ENCODE measurements around the gene AHDC1.
"Not testable (repeated sequence)": the region's sequence is repeated elsewhere in the genome, so short reads cannot be mapped to it uniquely, and the experiment has no call there.

The AHDC1 gene

DNA sequence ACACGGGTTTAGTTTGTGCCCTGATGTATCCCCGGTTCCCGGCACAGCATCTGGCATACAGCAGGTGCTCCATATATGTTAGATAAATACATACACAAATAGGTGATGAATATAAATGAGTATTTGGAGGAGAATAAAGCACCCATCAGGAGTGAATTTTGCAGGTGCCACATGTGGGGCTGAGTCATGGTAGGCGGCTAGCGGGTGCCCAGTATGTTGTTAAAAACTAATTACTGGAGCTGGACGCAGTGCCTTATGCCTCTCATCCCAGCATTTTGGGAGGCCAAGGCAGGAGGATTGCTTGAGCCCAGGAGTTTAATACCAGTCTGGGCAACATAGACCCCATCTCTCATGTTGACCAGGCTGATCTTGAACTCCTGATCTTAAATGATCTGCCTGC is 97.2 kb downstream of the AHDC1 start:
- no peak for DNase-seq

DNA sequence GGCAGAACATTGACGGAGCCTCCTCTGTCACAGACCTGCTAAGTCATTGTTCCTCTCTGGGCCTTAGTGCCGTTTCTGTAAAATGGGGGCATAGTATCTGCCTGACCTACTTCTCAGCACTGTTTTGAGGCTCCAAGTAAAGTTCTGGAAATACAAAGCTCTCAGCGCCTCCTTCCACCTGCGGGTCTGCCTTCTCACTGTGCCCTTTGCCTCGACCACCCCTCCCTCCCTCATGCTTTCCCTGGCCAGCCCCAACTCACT is 98.6 kb downstream of the AHDC1 start:
- DNase-seq = no peak

DNA sequence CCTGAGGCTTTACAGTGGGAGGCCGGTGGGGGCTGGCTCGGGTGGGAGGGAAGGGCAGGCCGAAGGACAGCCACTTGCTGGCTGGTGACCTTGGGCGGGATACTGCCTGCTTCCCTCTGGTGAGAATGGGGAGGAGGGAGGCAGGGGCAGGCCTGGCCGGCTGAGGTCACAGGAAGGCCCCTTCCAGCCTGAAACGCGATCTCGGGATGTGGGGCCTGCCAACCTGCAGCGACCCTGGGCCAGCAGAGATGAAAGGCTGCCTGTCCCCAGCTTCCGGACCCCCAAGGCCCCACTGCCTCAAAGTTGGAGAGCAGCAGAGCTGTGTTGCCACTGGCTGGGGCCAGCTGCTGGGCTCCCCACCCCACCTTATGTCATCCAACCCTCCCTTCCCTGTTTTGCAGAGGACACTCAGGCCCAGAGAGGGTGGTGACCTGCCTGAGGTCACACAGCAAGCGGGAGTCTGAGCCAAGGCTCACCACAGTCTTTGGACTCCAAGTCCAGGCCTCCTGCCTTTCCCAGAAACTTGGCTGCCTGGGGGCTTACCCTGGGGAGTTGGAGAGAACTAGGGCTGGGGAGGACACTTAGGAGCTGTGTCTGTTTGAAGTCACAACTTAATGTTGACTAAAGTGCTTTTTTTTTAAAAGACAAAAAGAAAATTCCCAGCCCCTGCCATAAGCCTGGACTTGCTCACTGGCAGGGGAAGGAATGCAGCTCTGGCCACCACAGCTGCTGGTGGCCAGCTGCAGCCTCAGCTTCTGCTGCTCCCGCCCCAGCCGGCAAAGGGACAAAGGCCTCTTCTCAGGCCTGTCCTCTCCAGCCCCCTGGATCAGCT is 99.1 kb downstream of the AHDC1 start:
- DNase-seq = no peak

DNA sequence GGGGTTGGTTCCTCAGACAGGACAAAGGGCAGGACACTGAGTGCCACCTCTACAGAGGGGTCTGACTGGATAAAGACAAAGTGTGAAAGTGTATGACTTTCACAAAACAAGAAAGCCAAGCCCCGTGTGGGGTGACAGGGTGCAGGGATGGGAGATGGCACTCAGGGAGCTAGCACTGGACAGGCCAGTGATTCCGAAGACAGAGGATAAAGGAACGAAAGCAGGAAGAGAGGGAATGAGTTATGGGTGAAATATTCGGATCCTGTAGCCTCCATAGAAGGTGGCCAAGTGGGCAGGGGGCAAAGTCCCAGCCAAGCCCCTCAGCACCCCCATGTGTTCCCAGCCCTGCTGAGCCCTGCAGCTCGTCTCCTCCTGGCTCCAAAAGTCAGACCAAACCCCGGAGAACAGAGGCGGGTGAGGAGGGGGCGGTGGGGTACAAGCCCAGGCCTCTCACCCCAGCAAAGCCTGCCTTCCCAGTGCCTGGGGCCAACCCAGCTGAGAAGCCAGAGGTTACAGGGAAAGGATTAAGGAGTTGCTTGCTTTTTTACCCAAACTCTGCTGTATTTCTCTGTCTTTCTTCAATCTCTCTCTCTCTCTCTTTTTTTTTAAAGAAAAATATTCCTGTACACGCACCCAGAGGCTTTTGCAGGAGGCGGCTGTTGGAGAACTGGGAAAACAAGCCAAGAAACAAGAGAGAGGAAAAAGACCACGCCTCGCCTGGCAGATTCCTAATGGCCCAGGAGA is 99.9 kb downstream of the AHDC1 start:
- no peak for DNase-seq

DNA sequence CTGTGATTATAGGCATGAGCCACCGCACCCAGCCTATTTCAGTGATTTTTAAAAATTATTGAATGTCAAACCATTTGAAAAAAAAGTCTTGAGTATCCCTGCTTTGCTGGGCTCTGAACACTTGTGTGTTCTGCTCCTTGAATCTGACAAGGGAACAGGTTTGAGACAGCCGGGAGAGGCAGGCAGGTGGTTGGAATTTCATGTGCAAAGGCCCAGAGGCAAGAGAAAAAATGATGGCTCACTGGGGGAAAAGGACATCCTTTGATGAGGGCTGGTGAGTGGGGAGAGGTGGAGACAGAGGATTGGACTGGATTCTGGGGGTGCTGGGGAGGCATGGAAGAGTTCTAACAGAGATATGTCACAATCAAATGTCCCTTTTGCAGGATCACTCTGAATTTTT is 100.9 kb downstream of the AHDC1 start:
- no peak for DNase-seq

DNA sequence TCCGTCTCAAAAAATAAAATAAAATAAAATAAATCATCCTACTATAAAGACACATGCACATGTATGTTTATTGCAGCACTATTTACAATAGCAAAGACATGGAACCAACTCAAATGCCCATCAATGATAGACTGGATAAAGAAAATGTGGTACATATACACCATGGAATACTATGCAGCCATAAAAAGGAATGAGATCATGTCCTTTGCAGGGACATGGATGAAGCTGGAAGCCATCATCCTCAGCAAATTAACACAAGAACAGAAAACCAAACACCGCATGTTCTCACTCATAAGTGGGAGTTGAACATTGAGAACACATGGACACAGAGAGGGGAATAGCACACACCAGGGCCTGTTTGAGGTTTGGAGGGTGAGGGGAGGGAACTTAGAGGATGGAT is 102.8 kb downstream of the AHDC1 start:
- DNase-seq = not testable (repeated sequence)

DNA sequence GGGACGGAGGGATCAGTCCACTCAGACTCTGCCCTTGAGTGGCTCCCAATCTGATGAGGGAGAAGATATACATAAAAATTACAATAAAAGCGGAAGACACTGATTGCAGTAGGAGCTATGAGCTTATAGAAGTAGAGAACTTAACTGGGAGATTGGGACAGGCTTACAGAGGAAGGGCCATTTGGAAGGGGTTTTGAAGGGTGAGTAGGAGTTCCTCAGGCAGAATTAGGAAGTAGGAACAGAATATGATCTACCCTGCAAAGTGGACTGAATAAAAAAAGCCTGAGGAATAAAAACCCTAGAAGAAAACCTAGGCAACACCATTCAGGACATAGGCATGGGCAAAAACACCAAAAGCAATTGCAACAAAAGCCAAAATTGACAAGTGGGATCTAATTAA is 104.8 kb downstream of the AHDC1 start:
- DNase-seq = no peak

DNA sequence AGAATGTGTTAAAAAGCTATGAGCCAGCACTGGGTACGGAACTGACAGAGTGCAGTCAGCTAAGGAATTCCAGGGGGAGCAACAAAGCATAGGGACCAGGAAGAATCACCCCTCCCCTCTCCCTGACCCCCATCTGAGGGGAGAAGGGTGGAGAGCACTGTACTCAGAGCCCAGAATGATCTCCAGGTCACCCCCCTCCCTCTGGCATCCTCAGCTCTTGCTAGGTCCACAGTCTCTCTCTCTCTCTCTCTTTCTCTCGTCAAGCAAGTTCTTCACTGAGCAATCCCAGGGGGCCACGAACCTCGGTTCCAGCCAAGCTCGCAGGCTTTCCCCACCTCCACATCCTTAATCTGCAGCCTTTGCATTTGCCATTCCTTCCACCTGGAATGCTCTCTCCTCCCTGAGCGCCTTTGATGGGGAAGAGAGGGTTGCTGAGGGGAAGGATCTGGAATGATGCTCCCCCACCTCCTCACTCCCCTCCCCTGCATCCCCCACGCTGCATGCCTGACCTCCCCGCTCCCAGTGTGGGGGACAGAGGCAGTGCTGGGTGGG is 107.3 kb downstream of the AHDC1 start:
- no peak for DNase-seq

DNA sequence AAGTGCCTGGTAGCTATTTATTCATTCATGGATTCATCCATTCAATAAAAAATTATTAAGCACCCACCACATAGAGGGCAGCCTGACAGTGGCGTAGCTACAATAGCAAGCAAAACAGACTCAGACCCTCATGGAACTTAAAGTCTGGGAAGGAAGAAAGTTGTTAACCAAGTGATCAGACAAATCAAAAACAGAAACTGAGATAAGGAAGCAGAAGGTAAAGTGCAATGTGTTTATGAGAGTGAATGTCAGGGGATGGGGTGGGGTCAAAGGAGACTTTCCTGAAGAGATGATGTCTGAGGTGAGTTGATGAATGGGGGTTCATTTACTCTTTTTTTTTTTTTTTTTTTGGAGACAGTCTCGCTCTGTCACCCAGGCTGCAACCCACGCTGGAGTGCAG is 111.1 kb downstream of the AHDC1 start:
- no peak for DNase-seq

DNA sequence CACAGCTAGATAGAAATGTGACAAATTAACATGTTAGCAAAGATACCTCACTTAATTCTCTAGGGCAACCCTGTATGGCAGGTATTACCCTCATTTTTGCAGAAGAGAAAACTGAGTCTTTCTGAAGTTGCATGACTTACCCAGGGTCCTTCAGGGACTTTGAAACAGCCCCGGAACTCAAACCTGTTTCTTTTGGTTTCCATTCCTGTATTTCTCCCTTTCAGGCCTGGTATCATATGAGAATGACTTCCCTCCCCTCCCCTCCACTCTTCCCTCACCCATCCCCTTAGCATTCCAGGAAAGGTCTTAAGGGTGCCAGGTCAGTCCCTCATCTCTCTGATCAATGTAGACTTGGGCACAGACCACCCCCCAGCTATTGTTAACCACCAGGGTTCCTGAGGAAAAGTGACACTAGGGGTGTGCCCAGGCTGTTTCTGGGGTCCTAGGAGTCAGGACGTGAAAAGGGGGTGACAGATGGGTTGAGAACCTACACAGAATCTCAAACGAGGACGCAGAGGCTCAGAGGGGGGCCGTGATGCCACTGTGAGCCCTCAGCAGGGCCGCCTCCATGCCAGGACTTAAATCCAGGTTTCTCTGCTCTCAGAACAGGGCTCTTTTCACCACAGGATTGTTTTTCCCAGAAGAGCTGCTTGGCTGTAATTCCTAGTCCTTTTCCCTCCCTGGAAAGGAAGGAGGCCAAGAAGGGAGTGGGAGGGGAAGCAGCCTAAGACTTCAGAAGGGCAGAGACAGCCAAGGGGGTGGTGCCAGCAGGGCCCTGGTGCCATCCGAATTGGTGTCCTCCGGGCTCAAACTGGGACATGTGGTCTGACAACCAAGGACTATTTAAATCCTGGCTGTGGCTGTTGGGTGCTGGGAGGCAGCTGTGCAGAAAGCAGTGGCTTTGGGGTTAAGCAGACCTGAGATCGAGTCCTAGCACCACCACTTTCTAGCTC is 111.9 kb downstream of the AHDC1 start:
- peak; percentile 49 to 61 for DNase-seq

DNA sequence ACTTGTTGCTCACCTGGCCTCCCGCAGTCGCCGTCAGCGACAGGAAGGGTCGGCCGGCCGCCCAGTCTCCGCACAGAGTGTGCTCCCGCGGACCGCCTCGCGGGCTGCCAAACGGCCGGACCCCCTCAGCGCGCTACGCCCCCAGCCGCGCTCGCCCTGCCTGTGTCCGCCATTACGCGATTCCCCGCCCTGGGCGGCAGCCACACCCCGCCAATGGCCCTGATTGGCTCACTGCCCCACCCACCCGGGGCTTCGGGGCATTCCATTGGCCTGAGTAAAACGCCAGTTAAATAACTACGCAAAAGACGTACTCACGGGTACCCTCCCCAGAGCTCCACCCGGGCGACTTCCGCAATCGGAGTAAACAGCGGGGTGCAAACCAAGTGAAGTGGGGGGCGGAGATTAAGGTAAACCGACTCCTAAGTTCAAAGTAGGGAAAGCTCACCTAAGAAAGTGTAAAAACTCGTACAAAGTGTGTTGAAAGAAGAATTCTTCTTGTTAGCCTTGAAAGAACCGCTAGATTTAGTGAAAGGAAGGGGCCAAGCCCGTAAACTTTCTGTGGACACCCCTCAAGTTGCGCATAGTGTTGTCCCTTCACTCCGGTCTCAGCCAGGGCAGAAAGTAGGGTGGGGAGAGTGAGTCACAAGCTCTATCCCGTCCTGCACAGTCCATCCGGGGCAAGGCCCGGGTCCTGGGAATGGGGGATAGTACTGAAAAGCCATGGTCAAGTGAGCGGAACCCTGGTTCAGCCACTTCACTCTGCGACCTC is 113.8 kb downstream of the AHDC1 start, which contains the start of gene WASF2:
TSS of gene WASF2 (minus strand) at position 195 of the 769 bp plus-strand sequence. CDS start 61,277 bp downstream, outside the sequence.
- DNase-seq = peak; percentile 97 to 100

DNA sequence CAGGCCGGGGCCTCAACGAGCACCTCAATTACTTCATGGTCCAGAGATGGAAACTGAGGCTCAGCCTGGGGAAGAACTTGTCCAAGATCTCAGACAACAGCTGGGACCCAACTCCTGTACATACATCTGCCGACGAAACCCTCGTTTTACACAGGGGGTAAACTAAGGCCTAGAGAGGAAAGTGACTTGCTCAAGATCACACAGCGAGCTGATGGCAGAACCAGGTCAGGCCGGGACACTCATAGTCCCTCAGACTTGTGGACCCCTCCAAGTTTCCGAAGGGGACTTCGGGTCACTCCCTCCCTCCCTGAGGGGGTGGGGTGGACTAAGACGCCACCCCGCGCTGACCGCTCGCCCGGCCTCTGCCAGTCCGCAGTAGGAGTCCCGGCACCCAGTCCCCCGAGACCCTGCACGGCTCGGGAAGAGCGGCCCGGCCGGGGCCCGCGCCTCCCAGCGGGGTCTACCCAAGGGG is 114.4 kb downstream of the AHDC1 start:
- peak in 1 of 2 donors; percentile 23 for DNase-seq

DNA sequence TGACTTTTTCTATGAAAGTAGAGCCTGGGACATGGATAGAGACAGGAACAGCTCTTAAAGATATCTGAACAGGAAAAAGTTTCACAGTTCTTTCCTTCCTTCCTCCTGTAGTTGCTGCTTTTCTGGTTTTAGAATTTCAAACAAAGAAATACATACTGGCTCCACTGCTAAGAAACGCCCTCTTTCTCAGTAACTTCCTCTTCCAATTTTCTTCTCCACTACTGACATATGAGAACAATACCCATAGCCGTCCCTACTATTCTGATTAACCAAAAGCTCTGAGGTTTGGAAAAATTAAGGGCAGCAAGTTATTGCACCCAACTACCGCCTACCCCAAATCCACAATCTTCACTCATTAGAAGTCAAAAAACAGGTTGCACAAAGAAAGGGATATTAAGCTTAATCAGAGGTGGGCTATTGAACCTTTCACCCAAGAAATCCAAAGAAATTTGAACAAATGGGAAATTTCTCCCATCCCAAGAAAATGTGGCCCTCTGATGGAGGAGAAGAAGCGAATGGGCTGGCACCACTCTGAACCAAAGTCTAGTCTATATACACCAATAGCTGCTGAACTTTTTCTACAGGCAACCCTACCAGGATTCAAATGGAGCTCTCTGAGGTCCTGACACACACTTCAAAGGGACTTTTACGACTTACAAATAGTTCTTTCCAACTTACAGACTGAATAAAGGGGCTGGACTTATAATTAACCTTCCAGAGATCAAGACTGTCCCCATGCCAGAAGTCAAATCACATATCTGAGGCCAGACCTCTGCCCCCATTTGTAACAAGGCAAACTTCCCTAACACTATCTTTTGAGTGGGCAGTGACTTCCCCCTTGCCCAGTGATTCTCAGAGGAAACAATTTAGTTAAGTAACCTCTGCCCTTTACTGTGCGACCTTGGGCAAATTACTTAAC is 115.7 kb downstream of the AHDC1 start:
- DNase-seq = peak; percentile 74 to 91

DNA sequence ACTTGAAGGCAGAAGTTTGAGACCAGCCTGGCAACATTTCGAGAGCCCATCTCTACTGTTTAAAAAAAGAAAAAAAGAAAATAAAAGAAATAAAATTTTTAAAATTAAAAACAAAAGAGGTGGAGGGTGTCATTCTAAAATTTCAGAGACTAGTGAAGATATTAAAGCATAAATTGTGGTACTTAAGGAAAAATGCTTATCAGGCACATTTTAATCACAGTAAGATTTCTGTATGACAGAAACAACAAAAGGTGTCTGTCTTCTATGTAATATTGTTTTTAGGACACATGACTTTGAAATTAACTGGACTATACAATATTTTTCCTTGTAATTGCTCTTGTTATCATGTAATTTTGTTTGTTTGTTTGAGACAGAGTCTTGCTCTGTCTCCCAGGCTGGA is 118.6 kb downstream of the AHDC1 start:
- no peak for DNase-seq
